Gastroesophageal sphincter (tissue), 4 donors: Measurements from ENCODE around the gene ADCY6. TPM values are rescaled to one million over a fixed set of nuclear protein-coding genes. Genes with fewer than 3 reads are reported as not detected.

Experiments used
- ATAC-seq: fragments of 150-250 bp; one replicate; pipeline ENCODE4 v1.9.1; 2016; ENCODE audit warnings: mild to moderate bottlenecking, moderate library complexity
- H3K27ac ChIP-seq, 4 donors: fragments of 200-600 bp; sonication (generic) in 3 of 4; 1 replicate in 3 of 4; 2 replicates in 1 of 4; pipeline ENCODE4 v1.5.1; 2016 to 2019
- H3K27me3 ChIP-seq: fragments of 200-600 bp; sonication (generic); one replicate; pipeline ENCODE4 v1.5.1; 2019
- H3K36me3 ChIP-seq, 2 donors: fragments of 200-600 bp; sonication (generic); one replicate each; pipeline ENCODE4 v1.5.1; 2019; ENCODE audit warnings: control low read depth in 1 of 2
- H3K4me1 ChIP-seq, 3 donors: fragments of 200-600 bp; sonication (generic); 1 replicate in 2 of 3; 2 replicates in 1 of 3; pipeline ENCODE4 v1.5.1; 2016 to 2019; ENCODE audit warnings: control low read depth in 2 of 3
- H3K4me3 ChIP-seq, 2 donors: fragments of 200-600 bp; sonication (generic); one replicate each; pipeline ENCODE4 v1.5.1; 2019; ENCODE audit warnings: mild to moderate bottlenecking in 1 of 2, moderate library complexity in 1 of 2
- H3K9me3 ChIP-seq, 3 donors: fragments of 200-600 bp; sonication (generic); one replicate each; pipeline ENCODE4 v1.5.1; 2017 to 2019; ENCODE audit warnings: control low read depth in 2 of 3
- EP300 ChIP-seq: sonication (generic); formaldehyde crosslinking; IDR thresholded peaks from one replicate; pipeline ENCODE4 v1.6.1; 2017; ENCODE audit warnings: antibody characterized with exemption, mild to moderate bottlenecking
- POLR2A ChIP-seq, 2 donors: fragments of 450-650 bp; IDR thresholded peaks; one replicate each; pipeline ENCODE4 v1.6.1; 2017; ENCODE audit warnings: antibody characterized with exemption in 2 of 2, mild to moderate bottlenecking in 2 of 2, moderate library complexity in 1 of 2
- POLR2AphosphoS5 ChIP-seq: sonication (generic); formaldehyde crosslinking; IDR thresholded peaks from one replicate; pipeline ENCODE4 v1.6.1; 2017; ENCODE audit warnings: antibody characterized with exemption
- WGBS, 2 donors: methylation state at CpG; one replicate each; pipeline ENCODE4 v1.1.5; 2018; ENCODE audit warnings: low coverage in 1 of 2; 5-methylcytosine and 5-hydroxymethylcytosine counted together
- total RNA-seq, 4 donors: library from RNA; depleted of rRNA; stranded (reverse); fragments of >200 nt; gene quantifications; one replicate each; pipeline ENCODE4 v1.1.0, GENCODE V29; 2016
- TF ChIP-seq, protein P1 (sequence below), 4 experiments: fragments of 200-600 bp in 2 of 4; fragments of 450-650 bp in 2 of 4; sonication (generic) in 1 of 4; IDR thresholded peaks; one replicate each; pipeline ENCODE4 v1.5.1; 2017 to 2019; ENCODE audit warnings: antibody characterized with exemption in 4 of 4, mild to moderate bottlenecking in 2 of 4, moderate library complexity in 2 of 4

Gene ADCY6
- total RNA-seq, 4 donors from 2014 or later: 21.9 to 33.0 (median 29.0) TPM

- Histone ChIP-seq H3K36me3 (no peaks in the 10 kb centered on the region), H3K27ac (peak overlapping the region in 2 of 4 donors; percentile 90 to 91), H3K9me3 (no peaks in the 10 kb centered on the region), H3K4me3 (peak overlapping the region; percentile 63 to 95), H3K27me3 (no peaks in the 10 kb centered on the region), H3K4me1 (peaks cover 4 to 46% (median 15%) of the 10 kb centered on the region in 3 donors)
- TF ChIP-seq POLR2A (IDR thresholded peaks at IDR 0.05): no peak
- TF ChIP-seq, protein P1, sequence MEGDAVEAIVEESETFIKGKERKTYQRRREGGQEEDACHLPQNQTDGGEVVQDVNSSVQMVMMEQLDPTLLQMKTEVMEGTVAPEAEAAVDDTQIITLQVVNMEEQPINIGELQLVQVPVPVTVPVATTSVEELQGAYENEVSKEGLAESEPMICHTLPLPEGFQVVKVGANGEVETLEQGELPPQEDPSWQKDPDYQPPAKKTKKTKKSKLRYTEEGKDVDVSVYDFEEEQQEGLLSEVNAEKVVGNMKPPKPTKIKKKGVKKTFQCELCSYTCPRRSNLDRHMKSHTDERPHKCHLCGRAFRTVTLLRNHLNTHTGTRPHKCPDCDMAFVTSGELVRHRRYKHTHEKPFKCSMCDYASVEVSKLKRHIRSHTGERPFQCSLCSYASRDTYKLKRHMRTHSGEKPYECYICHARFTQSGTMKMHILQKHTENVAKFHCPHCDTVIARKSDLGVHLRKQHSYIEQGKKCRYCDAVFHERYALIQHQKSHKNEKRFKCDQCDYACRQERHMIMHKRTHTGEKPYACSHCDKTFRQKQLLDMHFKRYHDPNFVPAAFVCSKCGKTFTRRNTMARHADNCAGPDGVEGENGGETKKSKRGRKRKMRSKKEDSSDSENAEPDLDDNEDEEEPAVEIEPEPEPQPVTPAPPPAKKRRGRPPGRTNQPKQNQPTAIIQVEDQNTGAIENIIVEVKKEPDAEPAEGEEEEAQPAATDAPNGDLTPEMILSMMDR (IDR thresholded peaks at IDR 0.05): no peak
- no peak for TF ChIP-seq POLR2AphosphoS5
- TF ChIP-seq EP300: no peak
- ATAC-seq: no peak
- WGBS, 2 donors: 14% methylated on average over 2 of the region's 4 CpGs; no CpG with 5 or more reads in 1 of the 2 donors
Measured at GRCh38 chr12:48789858-48790326, 1.0 kb upstream of the ADCY6 start.

DNA sequence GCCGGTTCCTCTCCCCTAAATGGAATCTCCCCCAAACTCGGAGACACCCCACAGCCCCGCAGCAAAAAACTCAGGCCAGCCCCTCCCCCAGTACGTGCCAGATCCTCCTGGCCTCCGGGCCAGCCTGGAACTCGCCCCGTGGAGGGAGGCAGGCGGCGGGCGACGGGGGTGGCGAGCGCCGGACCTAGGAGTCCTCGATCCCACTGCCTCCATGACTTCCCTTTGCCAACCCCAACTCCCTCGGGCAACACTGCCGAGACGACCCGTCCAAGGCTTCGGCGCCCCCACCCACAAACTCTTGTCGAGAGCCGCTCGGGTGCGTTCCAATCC, 400 bp downstream of the ADCY6 start:
- Histone ChIP-seq H3K27me3 (no peaks in the 10 kb centered on the region), H3K4me1 (peaks cover 4 to 46% (median 15%) of the 10 kb centered on the region in 3 donors), H3K9me3 (no peaks in the 10 kb centered on the region), H3K4me3 (peak overlapping the region; percentile 63 to 95), H3K27ac (peak overlapping the region; percentile 49 to 91 (median 88)), H3K36me3 (no peaks in the 10 kb centered on the region)
- WGBS, 2 donors: 0% methylated on average over 1 of the region's 25 CpGs; no CpG with 5 or more reads in 1 of the 2 donors
- TF ChIP-seq EP300: no peak
- TF ChIP-seq, protein P1 (IDR thresholded peaks at IDR 0.05): peak in 1 of 4 experiments; percentile 25
- peak; percentile 41 for ATAC-seq

DNA sequence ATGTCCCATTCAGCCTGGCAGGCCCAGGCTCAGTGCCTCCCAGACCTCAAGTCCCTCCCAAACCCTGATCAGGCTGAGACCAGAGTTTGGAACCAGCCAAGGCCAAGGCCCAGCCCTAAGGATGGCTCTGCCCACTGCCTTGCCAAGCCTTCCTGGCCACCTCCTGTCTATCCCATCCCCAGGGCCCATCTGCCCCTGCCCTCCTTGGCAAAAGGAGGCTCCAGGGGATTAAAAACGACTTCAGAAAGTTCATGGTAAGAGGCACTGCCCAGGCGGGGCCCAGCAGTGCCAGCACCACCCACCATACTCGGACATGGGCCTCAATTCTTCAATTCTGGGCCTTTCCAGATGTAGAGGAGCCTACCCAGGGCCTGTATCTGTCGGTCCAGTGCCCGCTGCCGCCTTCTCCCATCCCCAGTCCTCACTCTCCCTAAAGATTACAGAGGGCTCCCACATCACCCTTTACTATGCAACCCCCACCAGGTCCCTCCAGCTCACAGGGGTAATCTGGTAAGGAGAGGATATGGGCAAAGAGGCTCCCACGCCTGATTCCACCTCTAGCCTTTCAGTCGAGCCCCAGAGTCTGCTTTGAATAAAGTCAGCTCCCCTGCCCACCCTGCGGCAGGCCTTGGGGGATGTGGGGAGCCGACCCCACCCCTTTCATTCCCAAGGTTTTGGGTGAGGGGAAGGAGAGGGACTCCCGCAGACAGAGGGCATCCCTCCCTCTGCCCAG, 932 bp downstream of the ADCY6 start:
- H3K27me3 ChIP-seq: no peaks in the 10 kb centered on the region
- no peak for TF ChIP-seq POLR2A (IDR thresholded peaks at IDR 0.05)
- TF ChIP-seq EP300: no peak
- no peak for TF ChIP-seq POLR2AphosphoS5
- TF ChIP-seq, protein P1 (IDR thresholded peaks at IDR 0.05): no peak
- no peaks in the 10 kb centered on the region for H3K9me3 ChIP-seq
- peak overlapping the region; percentile 63 to 95 for H3K4me3 ChIP-seq
- 0 to 8% methylated on average over 1 to 8 of the region's 11 CpGs for WGBS, 2 donors
- H3K27ac ChIP-seq: peak overlapping the region; percentile 49 to 91 (median 88)
- peak; percentile 4 for ATAC-seq
- peaks cover 4 to 46% (median 15%) of the 10 kb centered on the region in 3 donors for H3K4me1 ChIP-seq
- H3K36me3 ChIP-seq: peaks cover 0 to 3% of the 10 kb centered on the region in 2 donors

DNA sequence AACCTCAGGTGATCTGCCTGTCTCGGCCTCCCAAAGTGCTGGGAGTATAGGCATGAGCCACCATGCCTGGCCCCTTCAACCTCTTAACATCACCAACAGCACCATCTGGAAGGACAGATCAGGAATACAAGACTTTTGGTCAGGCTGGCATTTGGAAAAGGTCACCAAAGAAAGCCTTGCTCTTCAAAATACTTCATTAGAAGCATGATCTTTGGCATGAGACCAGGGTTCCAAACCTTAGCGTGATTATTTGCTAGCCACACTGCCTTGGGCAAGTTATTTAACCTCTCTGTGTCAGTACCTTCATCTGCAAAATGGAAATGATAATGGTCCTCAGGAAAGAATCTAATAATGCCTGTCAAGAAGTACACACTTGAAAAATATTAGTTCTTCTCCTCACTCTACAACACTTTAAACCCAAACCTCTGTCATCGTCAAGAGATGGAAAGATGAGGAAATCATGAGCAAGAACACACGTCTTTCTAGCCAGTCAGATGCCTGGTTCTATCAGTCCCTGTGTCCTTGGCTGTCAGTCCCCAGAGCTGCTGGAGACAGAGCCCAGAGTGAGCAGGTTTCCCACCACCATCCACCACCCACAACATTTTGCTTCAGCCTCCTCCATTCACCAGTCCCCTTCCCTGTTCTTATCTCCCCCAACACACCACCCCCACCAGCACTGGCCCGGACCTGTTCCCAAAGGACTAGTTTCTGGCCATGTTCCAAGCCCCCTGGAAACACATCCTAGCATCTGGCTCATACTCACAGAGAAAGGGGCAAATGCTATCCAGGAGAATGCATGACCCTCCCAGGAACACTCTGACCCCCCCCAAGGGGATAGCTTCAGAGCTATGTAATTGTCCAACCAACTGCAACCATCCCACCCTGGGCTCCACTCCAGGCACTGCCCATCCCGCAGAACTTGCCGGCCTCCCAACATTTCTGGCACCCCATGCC, 2.0 kb downstream of the ADCY6 start:
- H3K4me3 ChIP-seq: peak overlapping the region in 1 of 2 donors; percentile 95
- no peaks in the 10 kb centered on the region for H3K27me3 ChIP-seq
- peak overlapping the region in 3 of 4 donors; percentile 86 to 91 (median 90) for H3K27ac ChIP-seq
- 19 to 38% methylated on average over 3 to 5 of the region's 7 CpGs for WGBS, 2 donors
- peaks cover 4 to 54% (median 17%) of the 10 kb centered on the region in 3 donors for H3K4me1 ChIP-seq
- TF ChIP-seq POLR2AphosphoS5 (no peak), POLR2A (IDR thresholded peaks at IDR 0.05) (no peak), EP300 (no peak)
- TF ChIP-seq, protein P1 (IDR thresholded peaks at IDR 0.05): no peak
- H3K36me3 ChIP-seq: peaks cover 0 to 11% of the 10 kb centered on the region in 2 donors
- ATAC-seq: no peak
- H3K9me3 ChIP-seq: no peaks in the 10 kb centered on the region
